BE2C (cell line): ENCODE results near the gene PCDHA1. TPM values are rescaled to one million over a fixed set of nuclear protein-coding genes. Genes with fewer than 3 reads are reported as not detected.

Experiments
- DNase-seq: peaks from one replicate; pipeline ENCODE4 v3.0.0-alpha.2; 2020
- H3K27me3 ChIP-seq: fragments of 250-450 bp; sonication (Bioruptor Pico); 2 replicates; pipeline ENCODE4 v1.5.1; 2020; ENCODE audit warnings: mild to moderate bottlenecking
- H3K36me3 ChIP-seq: fragments of 250-450 bp; sonication (Bioruptor Pico); 2 replicates; pipeline ENCODE4 v1.5.1; 2020; ENCODE audit warnings: mild to moderate bottlenecking
- H3K4me1 ChIP-seq: fragments of 250-450 bp; sonication (Bioruptor Pico); 2 replicates; pipeline ENCODE4 v1.5.1; 2020
- H3K4me3 ChIP-seq: 2 replicates; pipeline ENCODE4 v1.5.1; 2011; ENCODE audit warnings: low read depth, low read length
- H3K9me3 ChIP-seq: fragments of 250-450 bp; sonication (Bioruptor Pico); 2 replicates; pipeline ENCODE4 v1.5.1; 2020
- polyA plus RNA-seq: library from polyadenylated mRNA; unstranded; fragments of >200 nt; gene quantifications from one replicate; pipeline ENCODE4 v1.2.1, GENCODE V29; 2012; ENCODE audit warnings: low read depth, missing spikeins; ENCODE audit not compliant: insufficient read length, insufficient read depth
- TF ChIP-seq, protein P1 (sequence below): IDR thresholded peaks from 2 replicates; pipeline ENCODE4 v1.5.1; 2012; ENCODE audit warnings: mild to moderate bottlenecking, low read depth, low read length

PCDHA1 gene
- 2.8 TPM for polyA plus RNA-seq

DNA sequence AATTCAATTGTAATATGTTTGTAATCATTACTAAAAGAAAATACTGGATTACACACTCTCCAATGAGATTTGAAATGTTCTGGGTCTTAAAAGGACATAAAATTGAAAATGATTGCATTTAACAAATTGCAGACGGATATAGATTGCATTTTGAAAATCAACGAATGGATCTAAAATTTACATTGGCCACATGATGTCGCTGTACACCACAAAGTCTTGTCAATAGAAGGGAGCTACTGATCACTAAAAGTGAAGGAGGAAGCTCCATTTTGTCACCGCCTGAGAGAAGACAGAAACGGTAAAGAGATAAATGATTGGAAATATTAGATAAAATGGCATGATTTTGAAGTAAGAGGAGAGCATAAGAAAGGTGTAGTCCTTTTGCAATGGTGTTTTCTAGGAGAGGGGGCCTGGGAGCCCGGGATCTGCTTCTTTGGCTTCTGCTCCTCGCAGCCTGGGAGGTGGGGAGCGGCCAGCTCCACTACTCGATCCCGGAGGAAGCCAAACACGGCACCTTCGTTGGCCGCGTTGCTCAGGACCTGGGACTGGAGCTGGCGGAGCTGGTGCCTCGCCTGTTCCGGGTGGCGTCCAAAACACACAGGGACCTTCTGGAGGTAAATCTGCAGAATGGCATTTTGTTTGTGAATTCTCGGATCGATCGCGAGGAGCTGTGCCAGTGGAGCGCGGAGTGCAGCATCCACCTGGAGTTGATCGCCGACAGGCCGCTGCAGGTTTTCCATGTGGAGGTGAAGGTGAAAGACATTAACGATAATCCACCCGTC is at the start of gene PCDHA1:
Gene PCDHA1 (plus strand): TSS at position 236 of the 782 bp plus-strand sequence.
- H3K4me3 ChIP-seq: peak within 1 kb of the TSS; percentile 12; the same call in 1 of the 2 replicates
- TF ChIP-seq, protein P1, sequence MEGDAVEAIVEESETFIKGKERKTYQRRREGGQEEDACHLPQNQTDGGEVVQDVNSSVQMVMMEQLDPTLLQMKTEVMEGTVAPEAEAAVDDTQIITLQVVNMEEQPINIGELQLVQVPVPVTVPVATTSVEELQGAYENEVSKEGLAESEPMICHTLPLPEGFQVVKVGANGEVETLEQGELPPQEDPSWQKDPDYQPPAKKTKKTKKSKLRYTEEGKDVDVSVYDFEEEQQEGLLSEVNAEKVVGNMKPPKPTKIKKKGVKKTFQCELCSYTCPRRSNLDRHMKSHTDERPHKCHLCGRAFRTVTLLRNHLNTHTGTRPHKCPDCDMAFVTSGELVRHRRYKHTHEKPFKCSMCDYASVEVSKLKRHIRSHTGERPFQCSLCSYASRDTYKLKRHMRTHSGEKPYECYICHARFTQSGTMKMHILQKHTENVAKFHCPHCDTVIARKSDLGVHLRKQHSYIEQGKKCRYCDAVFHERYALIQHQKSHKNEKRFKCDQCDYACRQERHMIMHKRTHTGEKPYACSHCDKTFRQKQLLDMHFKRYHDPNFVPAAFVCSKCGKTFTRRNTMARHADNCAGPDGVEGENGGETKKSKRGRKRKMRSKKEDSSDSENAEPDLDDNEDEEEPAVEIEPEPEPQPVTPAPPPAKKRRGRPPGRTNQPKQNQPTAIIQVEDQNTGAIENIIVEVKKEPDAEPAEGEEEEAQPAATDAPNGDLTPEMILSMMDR: peak; percentile 63
- H3K9me3 ChIP-seq: no peaks in the 10 kb centered on the region
- no peaks in the 10 kb centered on the region for H3K4me1 ChIP-seq
- no peaks in the 10 kb centered on the region for H3K27me3 ChIP-seq
- H3K36me3 ChIP-seq: no peaks in the 10 kb centered on the region
- peak; percentile 32 for DNase-seq

- H3K9me3 ChIP-seq: no peaks in the 10 kb centered on the region
- TF ChIP-seq, protein P1: no peak
- DNase-seq: no peak
- H3K36me3 ChIP-seq: no peaks in the 10 kb centered on the region
- H3K4me1 ChIP-seq: no peaks in the 10 kb centered on the region
- H3K27me3 ChIP-seq: no peaks in the 10 kb centered on the region
- H3K4me3 ChIP-seq: no peak overlapping the region
Observed at GRCh38 chr5:140737486-140737885, 48.5 kb upstream of the PCDHA1 start.

GRCh38 chr5:140741967-140742366 is 44.0 kb upstream of the PCDHA1 start:
- no peaks in the 10 kb centered on the region for H3K9me3 ChIP-seq
- no peak for DNase-seq
- TF ChIP-seq, protein P1: no peak
- no peaks in the 10 kb centered on the region for H3K27me3 ChIP-seq
- H3K4me3 ChIP-seq: no peak overlapping the region
- H3K36me3 ChIP-seq: no peaks in the 10 kb centered on the region
- H3K4me1 ChIP-seq: no peaks in the 10 kb centered on the region

DNA sequence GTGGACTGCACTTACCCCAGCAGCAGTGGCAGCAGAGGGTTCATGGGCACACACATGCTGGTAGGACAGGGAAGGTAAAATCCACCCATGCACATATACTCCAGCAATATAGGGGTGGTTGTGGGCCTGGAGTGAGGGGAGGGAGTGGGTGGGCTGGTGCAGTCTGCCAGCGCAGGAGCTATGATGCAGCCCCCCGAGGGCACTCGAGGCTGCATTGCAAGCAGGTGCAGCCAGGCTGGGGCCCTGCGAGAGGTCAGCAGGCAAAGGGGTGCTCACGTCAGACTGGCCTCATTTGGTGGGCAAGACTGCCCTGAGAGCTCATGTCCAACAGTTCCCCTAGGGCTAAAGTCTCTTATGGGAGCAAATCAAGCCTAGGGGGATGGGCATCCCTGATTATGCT is 32.4 kb upstream of the PCDHA1 start:
- DNase-seq: no peak
- H3K4me1 ChIP-seq: no peaks in the 10 kb centered on the region
- peaks cover 5% of the 10 kb centered on the region; the same call in 1 of the 2 replicates for H3K9me3 ChIP-seq
- no peak overlapping the region for H3K4me3 ChIP-seq
- H3K27me3 ChIP-seq: no peaks in the 10 kb centered on the region
- TF ChIP-seq, protein P1: no peak
- H3K36me3 ChIP-seq: no peaks in the 10 kb centered on the region

- Histone ChIP-seq H3K36me3 (no peaks in the 10 kb centered on the region), H3K9me3 (no peaks in the 10 kb centered on the region; the same call in 1 of the 2 replicates), H3K4me1 (no peaks in the 10 kb centered on the region), H3K4me3 (no peak overlapping the region), H3K27me3 (no peaks in the 10 kb centered on the region)
- DNase-seq: no peak
- TF ChIP-seq, protein P1: no peak
Observed at GRCh38 chr5:140764177-140764973, 21.6 kb upstream of the PCDHA1 start.

- H3K36me3 ChIP-seq: no peaks in the 10 kb centered on the region
- no peaks in the 10 kb centered on the region for H3K27me3 ChIP-seq
- TF ChIP-seq, protein P1: no peak
- no peak for DNase-seq
- no peaks in the 10 kb centered on the region for H3K4me1 ChIP-seq
- no peaks in the 10 kb centered on the region; the same call in 1 of the 2 replicates for H3K9me3 ChIP-seq
- no peak overlapping the region for H3K4me3 ChIP-seq
Observed at GRCh38 chr5:140767444-140767843, 18.5 kb upstream of the PCDHA1 start.
